Upper lobe of left lung (tissue), 4 donors: Measurements from ENCODE around the gene MBD3L5.
"Not testable (repeated sequence)": the region's sequence is repeated elsewhere in the genome, so short reads cannot be mapped to it uniquely, and the experiment has no call there.

Source experiments
- EP300 ChIP-seq, 4 donors: sonication (generic); formaldehyde crosslinking; IDR thresholded peaks; one replicate each; pipeline ENCODE4 v1.5.1; 2017; ENCODE audit warnings: antibody characterized with exemption in 4 of 4, control low read depth in 2 of 4
- POLR2A ChIP-seq, 4 donors: fragments of 450-650 bp; IDR thresholded peaks; one replicate each; pipeline ENCODE4 v1.5.1; 2016 to 2017; ENCODE audit warnings: antibody characterized with exemption in 4 of 4, mild to moderate bottlenecking in 2 of 4
- POLR2AphosphoS5 ChIP-seq, 2 donors: sonication (generic); formaldehyde crosslinking; IDR thresholded peaks; one replicate each; pipeline ENCODE4 v1.5.1; 2017; ENCODE audit warnings: antibody characterized with exemption in 2 of 2
- TF ChIP-seq, protein P1 (sequence below), 6 experiments: fragments of 450-650 bp in 4 of 6; fragments of 200-600 bp in 2 of 6; sonication (generic) in 2 of 6; IDR thresholded peaks; one replicate each; pipeline ENCODE4 v1.5.1; 2016 to 2019; ENCODE audit warnings: antibody characterized with exemption in 6 of 6

- TF ChIP-seq, protein P1, sequence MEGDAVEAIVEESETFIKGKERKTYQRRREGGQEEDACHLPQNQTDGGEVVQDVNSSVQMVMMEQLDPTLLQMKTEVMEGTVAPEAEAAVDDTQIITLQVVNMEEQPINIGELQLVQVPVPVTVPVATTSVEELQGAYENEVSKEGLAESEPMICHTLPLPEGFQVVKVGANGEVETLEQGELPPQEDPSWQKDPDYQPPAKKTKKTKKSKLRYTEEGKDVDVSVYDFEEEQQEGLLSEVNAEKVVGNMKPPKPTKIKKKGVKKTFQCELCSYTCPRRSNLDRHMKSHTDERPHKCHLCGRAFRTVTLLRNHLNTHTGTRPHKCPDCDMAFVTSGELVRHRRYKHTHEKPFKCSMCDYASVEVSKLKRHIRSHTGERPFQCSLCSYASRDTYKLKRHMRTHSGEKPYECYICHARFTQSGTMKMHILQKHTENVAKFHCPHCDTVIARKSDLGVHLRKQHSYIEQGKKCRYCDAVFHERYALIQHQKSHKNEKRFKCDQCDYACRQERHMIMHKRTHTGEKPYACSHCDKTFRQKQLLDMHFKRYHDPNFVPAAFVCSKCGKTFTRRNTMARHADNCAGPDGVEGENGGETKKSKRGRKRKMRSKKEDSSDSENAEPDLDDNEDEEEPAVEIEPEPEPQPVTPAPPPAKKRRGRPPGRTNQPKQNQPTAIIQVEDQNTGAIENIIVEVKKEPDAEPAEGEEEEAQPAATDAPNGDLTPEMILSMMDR (IDR thresholded peaks at IDR 0.05) = not testable (repeated sequence)
- TF ChIP-seq EP300, POLR2AphosphoS5, POLR2A (IDR thresholded peaks at IDR 0.05): not testable (repeated sequence)
These were observed at the start of gene MBD3L5 for GRCh38 chr19:7030278-7030677.
